ENCODE results near the gene ZNF709.
"Not testable (repeated sequence)": the region's sequence is repeated elsewhere in the genome, so short reads cannot be mapped to it uniquely, and the experiment has no call there.

The ZNF709 gene

GRCh38 chr19:12484371-12485051 lies at the start of gene ZNF709:
Gene ZNF709 (minus strand): TSS chr19:12484816. CDS start chr19:12484657, 159 bp downstream.
- Histone ChIP-seq H3K4me3 (ENCODE audit: low read length) (peak within 1 kb of the TSS; percentile 81), H3K4me1 (ENCODE audit: insufficient read depth, low read length) (peaks cover 7% of the 10 kb centered on the region; the same call in 1 of the 2 replicates), H3K9me3 (ENCODE audit: insufficient read depth, low read depth, low read length) (no peaks in the 10 kb centered on the region), H3K9ac (ENCODE audit: low read depth, low read length) (peak within 1 kb of the TSS; percentile 70; the same call in 1 of the 2 replicates), H3K36me3 (ENCODE audit: insufficient read depth, low read depth, low read length) (no peaks in the 10 kb centered on the region), H3K27me3 (ENCODE audit: insufficient read depth, low read length) (peaks cover 14% of the 10 kb centered on the region; the same call in 1 of the 2 replicates), H3K27ac (ENCODE audit: low read length) (no peak within 1 kb of the TSS)

GRCh38 chr19:12527034-12527836 lies 42.6 kb upstream of the ZNF709 start:
- peaks cover 99% of the 10 kb centered on the region for H3K9me3 ChIP-seq (ENCODE audit: insufficient read depth, low read depth, low read length)
- peak overlapping the region; percentile 43 for H3K4me3 ChIP-seq (ENCODE audit: low read length)
- H3K9ac ChIP-seq (ENCODE audit: low read depth, low read length) = no peak overlapping the region
- no peaks in the 10 kb centered on the region for H3K4me1 ChIP-seq (ENCODE audit: insufficient read depth, low read length)
- no peak overlapping the region for H3K27ac ChIP-seq (ENCODE audit: low read length)
- H3K36me3 ChIP-seq (ENCODE audit: insufficient read depth, low read depth, low read length) = peaks cover 73% of the 10 kb centered on the region
- no peaks in the 10 kb centered on the region for H3K27me3 ChIP-seq (ENCODE audit: insufficient read depth, low read length)

GRCh38 chr19:12526542-12526941 lies 41.9 kb upstream of the ZNF709 start:
- H3K4me3 ChIP-seq (ENCODE audit: low read length) = peak overlapping the region; percentile 43
- H3K36me3 ChIP-seq (ENCODE audit: insufficient read depth, low read depth, low read length) = peaks cover 68% of the 10 kb centered on the region
- peaks cover 100% of the 10 kb centered on the region for H3K9me3 ChIP-seq (ENCODE audit: insufficient read depth, low read depth, low read length)
- H3K9ac ChIP-seq (ENCODE audit: low read depth, low read length) = no peak overlapping the region
- no peaks in the 10 kb centered on the region for H3K27me3 ChIP-seq (ENCODE audit: insufficient read depth, low read length)
- no peak overlapping the region for H3K27ac ChIP-seq (ENCODE audit: low read length)
- H3K4me1 ChIP-seq (ENCODE audit: insufficient read depth, low read length) = no peaks in the 10 kb centered on the region

GRCh38 chr19:12521996-12522395 lies 37.4 kb upstream of the ZNF709 start:
- Histone ChIP-seq H3K27me3 (ENCODE audit: insufficient read depth, low read length) (no peaks in the 10 kb centered on the region), H3K36me3 (ENCODE audit: insufficient read depth, low read depth, low read length) (peaks cover 34% of the 10 kb centered on the region), H3K9ac (ENCODE audit: low read depth, low read length) (no peak overlapping the region), H3K27ac (ENCODE audit: low read length) (no peak overlapping the region), H3K4me1 (ENCODE audit: insufficient read depth, low read length) (no peaks in the 10 kb centered on the region), H3K4me3 (ENCODE audit: low read length) (no peak overlapping the region), H3K9me3 (ENCODE audit: insufficient read depth, low read depth, low read length) (peaks cover 91% of the 10 kb centered on the region)

GRCh38 chr19:12513531-12514061 lies 29.0 kb upstream of the ZNF709 start:
- Histone ChIP-seq H3K4me1 (ENCODE audit: insufficient read depth, low read length) (no peaks in the 10 kb centered on the region), H3K4me3 (ENCODE audit: low read length) (no peak overlapping the region), H3K36me3 (ENCODE audit: insufficient read depth, low read depth, low read length) (peaks cover 7% of the 10 kb centered on the region; the same call in 1 of the 2 replicates), H3K27me3 (ENCODE audit: insufficient read depth, low read length) (no peaks in the 10 kb centered on the region), H3K27ac (ENCODE audit: low read length) (no peak overlapping the region), H3K9me3 (ENCODE audit: insufficient read depth, low read depth, low read length) (peaks cover 51% of the 10 kb centered on the region), H3K9ac (ENCODE audit: low read depth, low read length) (no peak overlapping the region)

- no peak overlapping the region for H3K4me3 ChIP-seq (ENCODE audit: low read length)
- no peaks in the 10 kb centered on the region for H3K36me3 ChIP-seq (ENCODE audit: insufficient read depth, low read depth, low read length)
- H3K4me1 ChIP-seq (ENCODE audit: insufficient read depth, low read length) = no peaks in the 10 kb centered on the region; the same call in 1 of the 2 replicates
- no peaks in the 10 kb centered on the region; the same call in 1 of the 2 replicates for H3K27me3 ChIP-seq (ENCODE audit: insufficient read depth, low read length)
- H3K9me3 ChIP-seq (ENCODE audit: insufficient read depth, low read depth, low read length) = no peaks in the 10 kb centered on the region
- no peak overlapping the region for H3K9ac ChIP-seq (ENCODE audit: low read depth, low read length)
- no peak overlapping the region for H3K27ac ChIP-seq (ENCODE audit: low read length)
These were observed 12.4 kb upstream of the ZNF709 start for GRCh38 chr19:12497032-12497431.

GRCh38 chr19:12496480-12496879 lies 11.9 kb upstream of the ZNF709 start:
- H3K9ac ChIP-seq (ENCODE audit: low read depth, low read length) = no peak overlapping the region
- H3K4me3 ChIP-seq (ENCODE audit: low read length) = no peak overlapping the region
- H3K27me3 ChIP-seq (ENCODE audit: insufficient read depth, low read length) = no peaks in the 10 kb centered on the region; the same call in 1 of the 2 replicates
- no peaks in the 10 kb centered on the region for H3K36me3 ChIP-seq (ENCODE audit: insufficient read depth, low read depth, low read length)
- no peaks in the 10 kb centered on the region; the same call in 1 of the 2 replicates for H3K4me1 ChIP-seq (ENCODE audit: insufficient read depth, low read length)
- no peak overlapping the region for H3K27ac ChIP-seq (ENCODE audit: low read length)
- H3K9me3 ChIP-seq (ENCODE audit: insufficient read depth, low read depth, low read length) = no peaks in the 10 kb centered on the region

- peak overlapping the region; percentile 11 for H3K27ac ChIP-seq (ENCODE audit: low read length)
- no peaks in the 10 kb centered on the region for H3K36me3 ChIP-seq (ENCODE audit: insufficient read depth, low read depth, low read length)
- H3K4me3 ChIP-seq (ENCODE audit: low read length) = peak overlapping the region; percentile 65
- H3K9me3 ChIP-seq (ENCODE audit: insufficient read depth, low read depth, low read length) = no peaks in the 10 kb centered on the region
- H3K27me3 ChIP-seq (ENCODE audit: insufficient read depth, low read length) = no peaks in the 10 kb centered on the region; the same call in 1 of the 2 replicates
- peak overlapping the region; percentile 85; the same call in 1 of the 2 replicates for H3K9ac ChIP-seq (ENCODE audit: low read depth, low read length)
- no peaks in the 10 kb centered on the region; the same call in 1 of the 2 replicates for H3K4me1 ChIP-seq (ENCODE audit: insufficient read depth, low read length)
These were observed 10.6 kb upstream of the ZNF709 start for GRCh38 chr19:12495002-12495802.

GRCh38 chr19:12494260-12494860 lies 9.7 kb upstream of the ZNF709 start:
- H3K27me3 ChIP-seq (ENCODE audit: insufficient read depth, low read length) = no peaks in the 10 kb centered on the region; the same call in 1 of the 2 replicates
- no peak overlapping the region for H3K27ac ChIP-seq (ENCODE audit: low read length)
- peak overlapping the region; percentile 65 for H3K4me3 ChIP-seq (ENCODE audit: low read length)
- H3K9ac ChIP-seq (ENCODE audit: low read depth, low read length) = no peak overlapping the region; the same call in 1 of the 2 replicates
- no peaks in the 10 kb centered on the region for H3K36me3 ChIP-seq (ENCODE audit: insufficient read depth, low read depth, low read length)
- no peaks in the 10 kb centered on the region for H3K9me3 ChIP-seq (ENCODE audit: insufficient read depth, low read depth, low read length)
- H3K4me1 ChIP-seq (ENCODE audit: insufficient read depth, low read length) = no peaks in the 10 kb centered on the region; the same call in 1 of the 2 replicates

GRCh38 chr19:12486265-12486783 lies 1.7 kb upstream of the ZNF709 start:
- H3K27me3 ChIP-seq (ENCODE audit: insufficient read depth, low read length) = peaks cover 14% of the 10 kb centered on the region; the same call in 1 of the 2 replicates
- not testable (repeated sequence) for H3K4me1 ChIP-seq (ENCODE audit: insufficient read depth, low read length); H3K27ac ChIP-seq (ENCODE audit: low read length); H3K9ac ChIP-seq (ENCODE audit: low read depth, low read length); H3K36me3 ChIP-seq (ENCODE audit: insufficient read depth, low read depth, low read length); H3K4me3 ChIP-seq (ENCODE audit: low read length); H3K9me3 ChIP-seq (ENCODE audit: insufficient read depth, low read depth, low read length)

All from iPS-20b (cell line).